Activated CD8-positive, alpha-beta T cell treated with anti-CD3 and anti-CD28 coated beads, Interleukin-2, amount 10 ng/mL, durations not matched to agents 7 days and 5 days (primary cell): ENCODE results near the gene APOBEC2. TPM values are rescaled to one million over a fixed set of nuclear protein-coding genes. Genes with fewer than 3 reads are reported as not detected.
A peak's percentile ranks its signal among the peaks of the same experiment; 100 is the strongest.

Source experiments
- ATAC-seq: fragments of 150-1000 bp; cut with Tn5 transposase; one replicate; pipeline ENCODE4 v1.10.0; 2021; ENCODE audit warnings: moderate library complexity
- CTCF ChIA-PET: fragments of 350-600 bp; sonication (Branson Sonifier 250); formaldehyde crosslinking; loops from one replicate; lab custom pipeline; 2021; ENCODE audit warnings: antibody characterized with exemption; lab: Charles Lee
- POLR2A ChIA-PET: fragments of 350-600 bp; sonication (Branson Sonifier 250); formaldehyde crosslinking; loops from one replicate; lab custom pipeline; 2021; ENCODE audit warnings: antibody characterized with exemption; lab: Charles Lee
- DNase-seq: peaks from one replicate; pipeline ENCODE4 v3.0.0-alpha.2; 2020
- H3K27ac Mint-ChIP-seq: one replicate; pipeline ENCODE4 v1.8.0; 2021; ENCODE audit warnings: mild to moderate bottlenecking, mixed read lengths
- H3K27me3 Mint-ChIP-seq: one replicate; pipeline ENCODE4 v1.8.0; 2021; ENCODE audit warnings: low read depth, mixed read lengths
- H3K36me3 Mint-ChIP-seq: one replicate; pipeline ENCODE4 v1.8.0; 2021; ENCODE audit warnings: low read depth, mixed read lengths
- H3K4me1 Mint-ChIP-seq: one replicate; pipeline ENCODE4 v1.8.0; 2021; ENCODE audit warnings: low read depth, mixed read lengths
- H3K4me3 Mint-ChIP-seq: one replicate; pipeline ENCODE4 v1.8.0; 2021; ENCODE audit warnings: mild to moderate bottlenecking, mixed read lengths
- H3K9me3 Mint-ChIP-seq: one replicate; pipeline ENCODE4 v1.8.0; 2022; ENCODE audit warnings: mixed read lengths; ENCODE audit not compliant: insufficient read depth
- total RNA-seq, 2 experiments: library from RNA; stranded (reverse); gene quantifications; one replicate each; pipeline ENCODE4 v1.2.3, GENCODE V29; 2021

The APOBEC2 gene
- total RNA-seq, 2 experiments from 2014 or later, result not detected

- POLR2A ChIA-PET, result interaction anchor here (1.1 kb wide), 1 partner anchor 10 kb away, joined by 3 read pairs; no protein-coding TSS in a partner anchor
- CTCF ChIA-PET, result interaction anchor here (0.7 to 6.6 kb wide), 8 partner anchors 8 to 250 kb away, joined by 3 to 130 read pairs (median 4); partner anchors contain the start of genes NFYA and OARD1
- H3K4me3 Mint-ChIP-seq, result no peak overlapping the region
- no peak for DNase-seq
- H3K27ac Mint-ChIP-seq, result no peak overlapping the region
- H3K27me3 Mint-ChIP-seq, result no peaks in the 10 kb centered on the region
- no peaks in the 10 kb centered on the region for H3K9me3 Mint-ChIP-seq
- ATAC-seq, result no peak
- H3K4me1 Mint-ChIP-seq, result peaks cover 12% of the 10 kb centered on the region
- H3K36me3 Mint-ChIP-seq, result no peaks in the 10 kb centered on the region
Measured at GRCh38 chr6:41038205-41038604, 14.8 kb upstream of the APOBEC2 start.

GRCh38 chr6:41039060-41039998 is 13.7 kb upstream of the APOBEC2 start, which contains the start of gene UNC5CL:
UNC5CL (minus strand) TSS chr6:41039221; CDS start chr6:41035074, 4,147 bp downstream.
- POLR2A ChIA-PET, result interaction anchor here (0.6 to 2.1 kb wide), 2 partner anchors 11 to 481 kb away, joined by 3 to 11 read pairs; no protein-coding TSS in a partner anchor
- H3K4me1 Mint-ChIP-seq, result peaks cover 12% of the 10 kb centered on the region
- no peaks in the 10 kb centered on the region for H3K9me3 Mint-ChIP-seq
- H3K27ac Mint-ChIP-seq, result no peak within 1 kb of the TSS
- no peaks in the 10 kb centered on the region for H3K27me3 Mint-ChIP-seq
- peak; percentile 89 for ATAC-seq
- no peaks in the 10 kb centered on the region for H3K36me3 Mint-ChIP-seq
- CTCF ChIA-PET, result interaction anchor here (0.7 to 6.6 kb wide), 14 partner anchors 11 to 281 kb away, joined by 3 to 130 read pairs (median 7); partner anchors contain the start of gene APOBEC2
- DNase-seq, result peak; percentile 79
- no peak within 1 kb of the TSS for H3K4me3 Mint-ChIP-seq

- peak; percentile 26 for DNase-seq
- no peaks in the 10 kb centered on the region for H3K36me3 Mint-ChIP-seq
- H3K4me3 Mint-ChIP-seq, result no peak overlapping the region
- no peaks in the 10 kb centered on the region for H3K9me3 Mint-ChIP-seq
- peak overlapping the region; percentile 27 for H3K27ac Mint-ChIP-seq
- H3K27me3 Mint-ChIP-seq, result no peaks in the 10 kb centered on the region
- CTCF ChIA-PET, result interaction anchor here (0.9 to 6.6 kb wide), 11 partner anchors 10 to 142 kb away, joined by 3 to 130 read pairs (median 7); partner anchors contain the start of gene APOBEC2
- H3K4me1 Mint-ChIP-seq, result peaks cover 12% of the 10 kb centered on the region
- no peak for ATAC-seq
- POLR2A ChIA-PET, result interaction anchor here (2.1 kb wide), 1 partner anchor 12 kb away, joined by 11 read pairs; no protein-coding TSS in a partner anchor
Measured at GRCh38 chr6:41040101-41040939, 12.7 kb upstream of the APOBEC2 start.

GRCh38 chr6:41040940-41041536 is 12.0 kb upstream of the APOBEC2 start:
- DNase-seq (no peak), ATAC-seq (no peak)
- Mint-ChIP-seq H3K27ac (no peak overlapping the region), H3K27me3 (no peaks in the 10 kb centered on the region), H3K9me3 (no peaks in the 10 kb centered on the region), H3K36me3 (no peaks in the 10 kb centered on the region), H3K4me1 (peaks cover 12% of the 10 kb centered on the region), H3K4me3 (no peak overlapping the region)
- ChIA-PET POLR2A (interaction anchor here (1.3 to 2.1 kb wide), 2 partner anchors 12 to 13 kb away, joined by 3 to 11 read pairs; partner anchors contain the start of gene APOBEC2), CTCF (interaction anchor here (2.4 to 6.6 kb wide), 5 partner anchors 10 to 29 kb away, joined by 7 to 130 read pairs (median 35); partner anchors contain the start of gene APOBEC2)

- ATAC-seq, result no peak
- Mint-ChIP-seq H3K36me3 (no peaks in the 10 kb centered on the region), H3K27ac (peak within 1 kb of the TSS; percentile 39), H3K4me3 (no peak within 1 kb of the TSS), H3K4me1 (peaks cover 9% of the 10 kb centered on the region), H3K27me3 (no peaks in the 10 kb centered on the region), H3K9me3 (no peaks in the 10 kb centered on the region)
- ChIA-PET POLR2A (interaction anchor here (1.3 kb wide), 1 partner anchor 11 kb away, joined by 3 read pairs; the partner anchor contains the start of gene APOBEC2), CTCF (interaction anchor here (1.0 to 1.3 kb wide), 3 partner anchors 14 to 140 kb away, joined by 3 to 5 read pairs (median 4); no protein-coding TSS in a partner anchor)
- DNase-seq, result no peak
Measured at GRCh38 chr6:41042226-41043055, 10.6 kb upstream of the APOBEC2 start, which contains the start of gene TSPO2. TSPO2 (plus strand) TSS chr6:41042467; CDS start chr6:41042986, 519 bp downstream.

- H3K27me3 Mint-ChIP-seq, result no peaks in the 10 kb centered on the region
- H3K4me3 Mint-ChIP-seq, result no peak overlapping the region
- no peak for DNase-seq
- H3K9me3 Mint-ChIP-seq, result no peaks in the 10 kb centered on the region
- no peaks in the 10 kb centered on the region for H3K36me3 Mint-ChIP-seq
- POLR2A ChIA-PET, result no interaction called here
- ATAC-seq, result no peak
- CTCF ChIA-PET, result interaction anchor here (4.8 kb wide), 1 partner anchor 15 kb away, joined by 27 read pairs; no protein-coding TSS in a partner anchor
- H3K4me1 Mint-ChIP-seq, result peaks cover 9% of the 10 kb centered on the region
- no peak overlapping the region for H3K27ac Mint-ChIP-seq
Measured at GRCh38 chr6:41043151-41043550, 9.9 kb upstream of the APOBEC2 start.

GRCh38 chr6:41045664-41046063 is 7.3 kb upstream of the APOBEC2 start:
- ChIA-PET CTCF (interaction anchor here (1.1 to 4.8 kb wide), 6 partner anchors 8 to 18 kb away, joined by 3 to 27 read pairs (median 5); no protein-coding TSS in a partner anchor), POLR2A (interaction anchor here (0.6 to 0.7 kb wide), 2 partner anchors 17 to 218 kb away, joined by 3 to 7 read pairs; no protein-coding TSS in a partner anchor)

GRCh38 chr6:41046084-41046483 is 6.9 kb upstream of the APOBEC2 start:
- Mint-ChIP-seq H3K27me3 (no peaks in the 10 kb centered on the region), H3K4me3 (no peak overlapping the region), H3K27ac (no peak overlapping the region), H3K4me1 (no peaks in the 10 kb centered on the region), H3K9me3 (no peaks in the 10 kb centered on the region), H3K36me3 (no peaks in the 10 kb centered on the region)
- DNase-seq (no peak), ATAC-seq (no peak)
- ChIA-PET POLR2A (interaction anchor here (0.7 to 1.0 kb wide), 2 partner anchors 11 to 18 kb away, joined by 3 read pairs; no protein-coding TSS in a partner anchor), CTCF (interaction anchor here (1.1 to 4.8 kb wide), 5 partner anchors 8 to 21 kb away, joined by 3 to 27 read pairs (median 5); no protein-coding TSS in a partner anchor)

More at GRCh38 chr6:41045664-41046063, 7.3 kb upstream of the APOBEC2 start:
- Mint-ChIP-seq H3K27ac (no peak overlapping the region), H3K4me3 (no peak overlapping the region), H3K36me3 (no peaks in the 10 kb centered on the region), H3K27me3 (no peaks in the 10 kb centered on the region), H3K4me1 (peaks cover 4% of the 10 kb centered on the region), H3K9me3 (no peaks in the 10 kb centered on the region)
- DNase-seq, result no peak
- ATAC-seq, result no peak

GRCh38 chr6:41047306-41047705 is 5.7 kb upstream of the APOBEC2 start:
- ChIA-PET POLR2A (no interaction called here), CTCF (interaction anchor here (4.8 kb wide), 1 partner anchor 19 kb away, joined by 27 read pairs; no protein-coding TSS in a partner anchor)
- H3K36me3 Mint-ChIP-seq, result peaks cover 8% of the 10 kb centered on the region
- DNase-seq (no peak), ATAC-seq (no peak)
- H3K27me3 Mint-ChIP-seq, result no peaks in the 10 kb centered on the region
- H3K9me3 Mint-ChIP-seq, result no peaks in the 10 kb centered on the region
- H3K4me3 Mint-ChIP-seq, result no peak overlapping the region
- no peak overlapping the region for H3K27ac Mint-ChIP-seq
- peaks cover 11% of the 10 kb centered on the region for H3K4me1 Mint-ChIP-seq
